WTC11 (cell line): ENCODE data around the gene RAD51D. TPM values are rescaled to one million over a fixed set of nuclear protein-coding genes. Genes with fewer than 3 reads are reported as not detected.
A peak's percentile ranks its signal among the peaks of the same experiment; 100 is the strongest.

Source experiments
- ATAC-seq: fragments of 200-7000 bp; cut with Tn5 transposase; 2 replicates; pipeline ENCODE4 v1.10.0; 2021; ENCODE audit warnings: mild to moderate bottlenecking, moderate library complexity
- CTCF ChIA-PET: fragments of 300-600 bp; sonication (Branson Sonifier 250); formaldehyde crosslinking; loops from one replicate; lab custom pipeline; 2021; ENCODE audit warnings: antibody characterized with exemption; lab: Charles Lee
- POLR2A ChIA-PET: fragments of 350-600 bp; sonication (Branson Sonifier 250); formaldehyde crosslinking; loops from one replicate; lab custom pipeline; 2021; ENCODE audit warnings: antibody characterized with exemption; lab: Charles Lee
- DNase-seq: peaks from one replicate; pipeline ENCODE4 v3.0.0; 2021; ENCODE audit warnings: low spot score
- H3K27ac Mint-ChIP-seq: 2 replicates; pipeline ENCODE4 v1.8.0; 2021; ENCODE audit warnings: mixed read lengths
- H3K27me3 Mint-ChIP-seq: 2 replicates; pipeline ENCODE4 v1.8.0; 2021; ENCODE audit warnings: low read depth, mild to moderate bottlenecking, moderate library complexity, mixed read lengths
- H3K36me3 Mint-ChIP-seq: 2 replicates; pipeline ENCODE4 v1.8.0; 2021; ENCODE audit warnings: mixed read lengths
- H3K4me1 Mint-ChIP-seq: 2 replicates; pipeline ENCODE4 v1.8.0; 2022; ENCODE audit warnings: mixed read lengths
- H3K4me3 Mint-ChIP-seq: 2 replicates; pipeline ENCODE4 v1.8.0; 2021; ENCODE audit warnings: mild to moderate bottlenecking, moderate library complexity, mixed read lengths
- H3K9me3 Mint-ChIP-seq: 2 replicates; pipeline ENCODE4 v1.8.0; 2021; ENCODE audit warnings: mixed read lengths
- AR ChIP-seq: fragments of 250-450 bp; sonication (Bioruptor Pico); IDR thresholded peaks from 2 replicates; pipeline ENCODE4 v1.9.0; 2021; ENCODE audit warnings: mild to moderate bottlenecking
- ARID4B ChIP-seq: sonication (generic); formaldehyde crosslinking; IDR thresholded peaks from 2 replicates; pipeline ENCODE4 v1.8.0; 2023; ENCODE audit warnings: missing genetic modification reagents, mild to moderate bottlenecking, borderline replicate concordance
- ATF3 ChIP-seq: sonication (generic); formaldehyde crosslinking; conservative IDR thresholded peaks from 2 replicates; pipeline ENCODE4 v1.8.1; 2022; ENCODE audit warnings: mild to moderate bottlenecking, missing genetic modification reagents
- CBFB ChIP-seq: sonication (generic); formaldehyde crosslinking; IDR thresholded peaks from 2 replicates; pipeline ENCODE4 v1.8.1; 2022; ENCODE audit warnings: mild to moderate bottlenecking, low read depth, missing genetic modification reagents
- CTCF ChIP-seq: fragments of 200-600 bp; IDR thresholded peaks from 2 replicates; pipeline ENCODE4 v1.8.0; 2022; ENCODE audit warnings: antibody characterized with exemption
- GABPB1 ChIP-seq: sonication (generic); formaldehyde crosslinking; IDR thresholded peaks from 2 replicates; pipeline ENCODE4 v1.8.1; 2023; ENCODE audit warnings: mild to moderate bottlenecking, missing genetic modification reagents
- GRHL2 ChIP-seq: fragments of 250-450 bp; sonication (Bioruptor Pico); IDR thresholded peaks from 2 replicates; pipeline ENCODE4 v1.8.0; 2022; ENCODE audit warnings: mild to moderate bottlenecking, moderate library complexity; ENCODE audit not compliant: insufficient replicate concordance, severe bottlenecking
- IRF2 ChIP-seq: sonication (generic); formaldehyde crosslinking; IDR thresholded peaks from 2 replicates; pipeline ENCODE4 v1.8.0; 2022; ENCODE audit warnings: low read depth, missing genetic modification reagents, borderline replicate concordance
- MAX ChIP-seq: sonication (generic); formaldehyde crosslinking; IDR thresholded peaks from 2 replicates; pipeline ENCODE4 v1.8.0; 2022; ENCODE audit warnings: mild to moderate bottlenecking, missing genetic modification reagents
- MYBL2 ChIP-seq: sonication (generic); formaldehyde crosslinking; IDR thresholded peaks from 2 replicates; pipeline ENCODE4 v1.8.1; 2023; ENCODE audit warnings: mild to moderate bottlenecking, moderate library complexity, missing genetic modification reagents
- NR2C2 ChIP-seq: sonication (generic); formaldehyde crosslinking; IDR thresholded peaks from 2 replicates; pipeline ENCODE4 v1.8.0; 2022; ENCODE audit warnings: mild to moderate bottlenecking, missing genetic modification reagents
- NR3C1 ChIP-seq: sonication (generic); formaldehyde crosslinking; conservative IDR thresholded peaks from 2 replicates; pipeline ENCODE4 v1.8.1; 2023; ENCODE audit warnings: low read depth, mild to moderate bottlenecking, missing genetic modification reagents
- OVOL2 ChIP-seq: fragments of 250-450 bp; sonication (Bioruptor Pico); IDR thresholded peaks from 2 replicates; pipeline ENCODE4 v1.9.0; 2021; ENCODE audit warnings: mild to moderate bottlenecking, borderline replicate concordance
- USF2 ChIP-seq: sonication (generic); formaldehyde crosslinking; IDR thresholded peaks from 2 replicates; pipeline ENCODE4 v1.8.1; 2023; ENCODE audit warnings: mild to moderate bottlenecking, missing genetic modification reagents, moderate library complexity
- ZMAT4 ChIP-seq: fragments of 250-450 bp; sonication (Bioruptor Pico); IDR thresholded peaks from 2 replicates; pipeline ENCODE4 v1.9.0; 2021; ENCODE audit warnings: mild to moderate bottlenecking
- total RNA-seq: library from RNA; stranded (reverse); gene quantifications from 3 replicates; pipeline ENCODE4 v1.2.3, GENCODE V29; 2021

RAD51D gene
- total RNA-seq, 1 experiment from 2014 or later, result 15.0 TPM

- TF ChIP-seq USF2 (no peak), IRF2 (CRISPR knock-in tag) (no peak), ARID4B (no peak), AR (no peak), ZMAT4 (CRISPR knock-in tag) (no peak), GRHL2 (CRISPR knock-in tag) (no peak), NR2C2 (CRISPR knock-in tag) (no peak), NR3C1 (CRISPR knock-in tag) (no peak), MYBL2 (CRISPR knock-in tag) (no peak)
These were observed 39.1 kb downstream of the RAD51D start (continued) for GRCh38 chr17:35080536-35080935.

- no peak for DNase-seq
- no peak overlapping the region for H3K4me3 Mint-ChIP-seq
- no peaks in the 10 kb centered on the region for H3K36me3 Mint-ChIP-seq
- H3K27me3 Mint-ChIP-seq, result no peaks in the 10 kb centered on the region
- H3K9me3 Mint-ChIP-seq, result no peaks in the 10 kb centered on the region
- POLR2A ChIA-PET, result no interaction called here
- ATAC-seq, result no peak
- TF ChIP-seq NR2C2 (CRISPR knock-in tag) (no peak), MAX (CRISPR knock-in tag) (no peak), GABPB1 (CRISPR knock-in tag) (peak; percentile 29; the same call in 1 of the 2 replicates), CBFB (CRISPR knock-in tag) (no peak), CTCF (no peak), ATF3 (CRISPR knock-in tag) (no peak), OVOL2 (no peak)
- peaks cover 44% of the 10 kb centered on the region for H3K4me1 Mint-ChIP-seq
- CTCF ChIA-PET, result interaction anchor here (0.8 to 2.2 kb wide), 2 partner anchors 10 to 668 kb away, joined by 3 to 7 read pairs; no protein-coding TSS in a partner anchor
- peak overlapping the region; percentile 8; the same call in 1 of the 2 replicates for H3K27ac Mint-ChIP-seq
These were observed 39.9 kb downstream of the RAD51D start for GRCh38 chr17:35079547-35080423.
